H9 (cell line): ENCODE data around the gene MGMT. TPM values are rescaled to one million over a fixed set of nuclear protein-coding genes. Genes with fewer than 3 reads are reported as not detected.

Experiments
- DNase-seq: peaks from one replicate; pipeline ENCODE4 v3.0.0-alpha.2; 2017
- H2AFZ ChIP-seq: one replicate; pipeline ENCODE4 v1.6.1; 2013; ENCODE audit warnings: mild to moderate bottlenecking, low read length, control low read depth, moderate library complexity
- H2AK5ac ChIP-seq: 2 replicates; pipeline ENCODE4 v1.6.1; 2013; ENCODE audit warnings: low read length, control low read depth, mixed read lengths; ENCODE audit not compliant: insufficient read length
- H2BK120ac ChIP-seq: one replicate; pipeline ENCODE4 v1.6.1; 2013; ENCODE audit warnings: low read depth, mild to moderate bottlenecking, low read length, control low read depth, inconsistent platforms; ENCODE audit not compliant: poor library complexity, severe bottlenecking
- H2BK12ac ChIP-seq: 2 replicates; pipeline ENCODE4 v1.6.1; 2013; ENCODE audit warnings: low read length, control low read depth, mixed read lengths, low read depth; ENCODE audit not compliant: insufficient read length
- H2BK15ac ChIP-seq: 2 replicates; pipeline ENCODE4 v1.6.1; 2013; ENCODE audit warnings: low read depth, low read length, control low read depth
- H2BK20ac ChIP-seq: one replicate; pipeline ENCODE4 v1.6.1; 2013; ENCODE audit warnings: low read depth, mild to moderate bottlenecking, low read length, control low read depth, inconsistent platforms; ENCODE audit not compliant: poor library complexity, severe bottlenecking
- H2BK5ac ChIP-seq: 2 replicates; pipeline ENCODE4 v1.6.1; 2013; ENCODE audit warnings: low read length, control low read depth, mixed read lengths; ENCODE audit not compliant: insufficient read length
- H3K14ac ChIP-seq: 2 replicates; pipeline ENCODE4 v1.6.1; 2013; ENCODE audit warnings: low read length, control low read depth; ENCODE audit not compliant: insufficient read depth
- H3K18ac ChIP-seq: 2 replicates; pipeline ENCODE4 v1.6.1; 2013; ENCODE audit warnings: low read depth, mild to moderate bottlenecking, mixed read lengths, low read length, control low read depth; ENCODE audit not compliant: insufficient read length
- H3K23ac ChIP-seq: 2 replicates; pipeline ENCODE4 v1.6.1; 2013; ENCODE audit warnings: low read length, control low read depth, mixed read lengths, low read depth; ENCODE audit not compliant: insufficient read length
- H3K23me2 ChIP-seq: 2 replicates; pipeline ENCODE4 v1.6.1; 2013; ENCODE audit warnings: low read depth, mild to moderate bottlenecking, mixed read lengths, low read length, control low read depth; ENCODE audit not compliant: insufficient read length, poor library complexity, severe bottlenecking
- H3K27ac ChIP-seq: 2 replicates; pipeline ENCODE4 v1.5.1; 2013; ENCODE audit warnings: low read length, control low read depth, mixed read lengths, low read depth; ENCODE audit not compliant: insufficient read length
- H3K27me3 ChIP-seq: 2 replicates; pipeline ENCODE4 v1.6.1; 2013; ENCODE audit warnings: low read length, control low read depth, inconsistent platforms; ENCODE audit not compliant: insufficient read depth
- H3K4ac ChIP-seq: 2 replicates; pipeline ENCODE4 v1.6.1; 2013; ENCODE audit warnings: low read depth, mild to moderate bottlenecking, control low read depth, inconsistent platforms, low read length, moderate library complexity
- H3K4me1 ChIP-seq: 2 replicates; pipeline ENCODE4 v1.6.1; 2013; ENCODE audit warnings: low read length, control low read depth, inconsistent platforms; ENCODE audit not compliant: insufficient read depth
- H3K4me2 ChIP-seq: 2 replicates; pipeline ENCODE4 v1.6.1; 2013; ENCODE audit warnings: low read length, control low read depth, mixed read lengths; ENCODE audit not compliant: insufficient read length, insufficient read depth
- H3K56ac ChIP-seq: 2 replicates; pipeline ENCODE4 v1.6.1; 2013; ENCODE audit warnings: low read depth, mild to moderate bottlenecking, mixed read lengths, low read length, control low read depth; ENCODE audit not compliant: insufficient read length
- H3K79me1 ChIP-seq: 2 replicates; pipeline ENCODE4 v1.6.1; 2013; ENCODE audit warnings: low read depth, mild to moderate bottlenecking, moderate library complexity, low read length, control low read depth, inconsistent platforms; ENCODE audit not compliant: insufficient read depth, poor library complexity, severe bottlenecking
- H3K79me2 ChIP-seq: 2 replicates; pipeline ENCODE4 v1.6.1; 2013; ENCODE audit warnings: low read length, control low read depth, inconsistent platforms; ENCODE audit not compliant: insufficient read depth
- H3K9ac ChIP-seq: 2 replicates; pipeline ENCODE4 v1.6.1; 2013; ENCODE audit warnings: low read length, control low read depth, mixed read lengths; ENCODE audit not compliant: insufficient read length; ENCODE audit errors: extremely low read depth
- H3K9me3 ChIP-seq: one replicate; pipeline ENCODE4 v1.6.1; 2013; ENCODE audit warnings: low read depth, low read length, inconsistent platforms; ENCODE audit not compliant: control insufficient read depth
- H3T11ph ChIP-seq: one replicate; pipeline ENCODE4 v1.6.1; 2013; ENCODE audit warnings: mild to moderate bottlenecking, low read length, control low read depth, inconsistent platforms
- H4K20me1 ChIP-seq: one replicate; pipeline ENCODE4 v1.6.1; 2013; ENCODE audit not compliant: control insufficient read depth, insufficient read length, insufficient read depth
- H4K5ac ChIP-seq: 2 replicates; pipeline ENCODE4 v1.6.1; 2013; ENCODE audit warnings: low read depth, mild to moderate bottlenecking, mixed read lengths, low read length, control low read depth; ENCODE audit not compliant: insufficient read length
- H4K8ac ChIP-seq: replicated peaks from 2 replicates; pipeline ENCODE4 v1.6.1; 2013; ENCODE audit warnings: low read length, control low read depth, mixed read lengths, low read depth; ENCODE audit not compliant: insufficient read length
- H4K91ac ChIP-seq: 2 replicates; pipeline ENCODE4 v1.6.1; 2013; ENCODE audit warnings: low read depth, mild to moderate bottlenecking, moderate library complexity, mixed read lengths, low read length, control low read depth; ENCODE audit not compliant: insufficient read length
- H3K27ac Mint-ChIP-seq, 3 experiments: 2 replicates in 2 of 3; 3 replicates in 1 of 3; pipeline ENCODE4 v1.8.0; 2020 to 2021; ENCODE audit warnings: mixed read lengths in 3 of 3, mild to moderate bottlenecking in 1 of 3, moderate library complexity in 1 of 3
- H3K27me3 Mint-ChIP-seq: 2 replicates; pipeline ENCODE4 v1.8.0; 2021; ENCODE audit warnings: low read depth, mild to moderate bottlenecking, moderate library complexity, mixed read lengths
- H3K36me3 Mint-ChIP-seq, 3 experiments: 2 replicates in 2 of 3; 3 replicates in 1 of 3; pipeline ENCODE4 v1.8.0; 2020 to 2021; ENCODE audit warnings: low read depth in 3 of 3, mixed read lengths in 3 of 3; ENCODE audit not compliant: insufficient read depth in 1 of 3
- H3K4me1 Mint-ChIP-seq, 2 experiments: 2 replicates each; pipeline ENCODE4 v1.8.0; 2020; ENCODE audit warnings: mixed read lengths in 2 of 2
- H3K4me3 Mint-ChIP-seq, 2 experiments: 2 replicates in 1 of 2; 3 replicates in 1 of 2; pipeline ENCODE4 v1.8.0; 2020 to 2021; ENCODE audit warnings: mild to moderate bottlenecking in 2 of 2, mixed read lengths in 2 of 2, moderate library complexity in 1 of 2
- H3K9me3 Mint-ChIP-seq, 2 experiments: 2 replicates in 1 of 2; 3 replicates in 1 of 2; pipeline ENCODE4 v1.8.0; 2020; ENCODE audit warnings: mild to moderate bottlenecking in 2 of 2, mixed read lengths in 2 of 2, moderate library complexity in 1 of 2
- CTCF ChIP-seq: fragments of 200-600 bp; sonication (generic); conservative IDR thresholded peaks from 3 replicates; pipeline ENCODE4 v1.8.0; 2021; ENCODE audit warnings: antibody characterized with exemption, mild to moderate bottlenecking
- WGBS: extraction: QIAGEN DNeasy Blood & Tissue Kit; methylation state at CpG from one replicate; pipeline ENCODE4 v1.1.7; 2013; ENCODE audit warnings: missing lambda C conversion rate, low lambda C conversion rate, mixed read lengths; ENCODE audit not compliant: insufficient read length; ENCODE audit errors: extremely low coverage; 5-methylcytosine and 5-hydroxymethylcytosine counted together
- total RNA-seq: library from RNA; stranded (reverse); gene quantifications from 2 replicates; pipeline ENCODE4 v1.2.1, GENCODE V29; 2021

MGMT gene
- total RNA-seq, 1 experiment from 2014 or later = 18.4 TPM

- Histone ChIP-seq H3K4ac (no peak overlapping the region), H3K9me3 (no peaks in the 10 kb centered on the region), H3K4me1 (no peaks in the 10 kb centered on the region; the same call in 1 of the 2 replicates), H3K18ac (no peak overlapping the region), H3K23ac (no peak overlapping the region), H4K91ac (no peak overlapping the region), H3K56ac (no peak overlapping the region), H3K4me2 (no peak overlapping the region), H2AK5ac (no peak overlapping the region), H2BK20ac (no peak overlapping the region), H2BK120ac (no peak overlapping the region), H4K20me1 (no peaks in the 10 kb centered on the region), H2BK5ac (no peak overlapping the region), H3K23me2 (no peaks in the 10 kb centered on the region), H2AFZ (no peak overlapping the region), H3K9ac (no peak overlapping the region), H3K27me3 (no peaks in the 10 kb centered on the region), H3T11ph (no peak overlapping the region), H4K8ac (no peak overlapping the region), H4K5ac (no peak overlapping the region), H3K79me2 (no peaks in the 10 kb centered on the region), H3K14ac (no peak overlapping the region), H3K79me1 (no peaks in the 10 kb centered on the region), H2BK15ac (no peak overlapping the region), H3K27ac (no peak overlapping the region), H2BK12ac (no peak overlapping the region)
- no peak for TF ChIP-seq CTCF
- WGBS = no CpG with 5 or more reads among the region's 8 CpGs
- H3K4me1 Mint-ChIP-seq = peaks cover 11 to 12% of the 10 kb centered on the region in 2 experiments
- H3K27me3 Mint-ChIP-seq = no peaks in the 10 kb centered on the region
- H3K9me3 Mint-ChIP-seq = no peaks in the 10 kb centered on the region
- H3K27ac Mint-ChIP-seq = no peak overlapping the region
- H3K4me3 Mint-ChIP-seq = no peak overlapping the region
- no peak for DNase-seq
- H3K36me3 Mint-ChIP-seq = peaks cover 0 to 2% (median 0%) of the 10 kb centered on the region in 3 experiments; a peak in 2 of 7 replicates
Observed at GRCh38 chr10:129545261-129545660, 78.2 kb downstream of the MGMT start.
